C4-2B (cell line): ENCODE results near the gene GLIPR1L1.

Experiments used
- H3K27ac ChIP-seq: fragments of 450-650 bp; 2 replicates; pipeline ENCODE4 v1.5.1; 2017
- ZFX ChIP-seq: fragments of 450-650 bp; IDR thresholded peaks from 2 replicates; pipeline ENCODE4 v1.6.1; 2017
- TF ChIP-seq, protein P1 (sequence below): fragments of 450-650 bp; conservative IDR thresholded peaks from 2 replicates; pipeline ENCODE4 v1.5.1; 2017; ENCODE audit warnings: mild to moderate bottlenecking

The GLIPR1L1 gene

DNA sequence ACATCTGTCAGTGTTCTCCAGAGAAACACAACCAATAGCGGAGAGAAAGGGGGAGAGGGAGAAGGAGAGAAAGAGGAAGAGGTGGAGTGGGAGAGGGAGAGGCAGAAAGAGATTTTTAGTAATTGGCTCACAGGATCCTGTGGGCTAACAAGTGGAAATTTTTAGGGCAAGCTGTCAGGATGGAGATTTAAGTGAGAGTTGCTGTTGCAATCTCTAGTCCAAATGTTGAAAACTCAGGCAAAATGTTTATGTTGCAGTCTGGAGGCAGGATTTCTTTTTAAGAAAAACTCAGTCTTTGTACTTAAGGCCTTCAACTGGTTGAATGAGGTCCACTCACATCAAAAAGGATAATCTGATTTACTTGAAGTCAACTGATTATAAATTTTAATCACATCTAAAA lies 43.9 kb downstream of the GLIPR1L1 start:
- H3K27ac ChIP-seq, result no peak overlapping the region
- no peak for TF ChIP-seq ZFX
- TF ChIP-seq, protein P1, sequence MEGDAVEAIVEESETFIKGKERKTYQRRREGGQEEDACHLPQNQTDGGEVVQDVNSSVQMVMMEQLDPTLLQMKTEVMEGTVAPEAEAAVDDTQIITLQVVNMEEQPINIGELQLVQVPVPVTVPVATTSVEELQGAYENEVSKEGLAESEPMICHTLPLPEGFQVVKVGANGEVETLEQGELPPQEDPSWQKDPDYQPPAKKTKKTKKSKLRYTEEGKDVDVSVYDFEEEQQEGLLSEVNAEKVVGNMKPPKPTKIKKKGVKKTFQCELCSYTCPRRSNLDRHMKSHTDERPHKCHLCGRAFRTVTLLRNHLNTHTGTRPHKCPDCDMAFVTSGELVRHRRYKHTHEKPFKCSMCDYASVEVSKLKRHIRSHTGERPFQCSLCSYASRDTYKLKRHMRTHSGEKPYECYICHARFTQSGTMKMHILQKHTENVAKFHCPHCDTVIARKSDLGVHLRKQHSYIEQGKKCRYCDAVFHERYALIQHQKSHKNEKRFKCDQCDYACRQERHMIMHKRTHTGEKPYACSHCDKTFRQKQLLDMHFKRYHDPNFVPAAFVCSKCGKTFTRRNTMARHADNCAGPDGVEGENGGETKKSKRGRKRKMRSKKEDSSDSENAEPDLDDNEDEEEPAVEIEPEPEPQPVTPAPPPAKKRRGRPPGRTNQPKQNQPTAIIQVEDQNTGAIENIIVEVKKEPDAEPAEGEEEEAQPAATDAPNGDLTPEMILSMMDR, result no peak

DNA sequence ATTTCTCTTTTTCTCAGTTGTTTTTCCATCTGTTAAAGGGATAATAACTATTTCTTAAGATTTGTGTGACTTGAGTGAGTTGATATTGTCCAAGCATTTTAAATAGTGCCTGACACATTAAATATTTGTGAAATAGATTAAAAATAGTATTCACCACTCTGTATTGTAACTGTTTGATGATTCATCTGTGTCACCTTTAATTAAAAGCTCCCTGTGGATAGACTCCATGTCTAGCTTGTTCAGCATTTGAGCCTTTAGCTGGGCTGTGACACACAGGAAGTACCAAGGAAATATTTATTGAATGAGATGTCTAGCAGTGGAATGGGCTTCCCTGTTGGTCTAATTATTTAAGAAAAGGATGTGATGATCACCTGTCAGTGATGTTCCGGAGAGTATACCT lies 54.6 kb downstream of the GLIPR1L1 start:
- H3K27ac ChIP-seq, result no peak overlapping the region
- TF ChIP-seq, protein P1, result no peak

DNA sequence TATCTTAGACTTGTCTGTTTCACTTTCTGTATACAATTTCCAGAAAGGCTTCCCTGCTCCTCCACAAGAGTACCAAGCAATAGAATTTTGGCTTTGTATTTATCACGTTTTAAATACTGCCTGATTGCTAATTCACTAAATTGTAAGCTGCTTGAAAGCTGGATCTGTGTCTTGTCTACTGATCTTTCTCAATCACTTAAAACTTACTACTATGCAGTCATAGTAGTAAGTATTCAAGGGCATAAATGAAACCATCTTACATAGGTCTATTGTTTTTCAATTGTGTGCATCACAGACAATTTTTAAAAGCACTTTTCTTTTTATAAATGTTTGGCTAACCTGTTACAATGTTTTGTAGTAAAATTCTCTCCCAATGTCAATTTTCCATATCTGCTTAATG lies 55.2 kb downstream of the GLIPR1L1 start:
- H3K27ac ChIP-seq, result no peak overlapping the region
- TF ChIP-seq, protein P1, result no peak
- TF ChIP-seq ZFX, result no peak

DNA sequence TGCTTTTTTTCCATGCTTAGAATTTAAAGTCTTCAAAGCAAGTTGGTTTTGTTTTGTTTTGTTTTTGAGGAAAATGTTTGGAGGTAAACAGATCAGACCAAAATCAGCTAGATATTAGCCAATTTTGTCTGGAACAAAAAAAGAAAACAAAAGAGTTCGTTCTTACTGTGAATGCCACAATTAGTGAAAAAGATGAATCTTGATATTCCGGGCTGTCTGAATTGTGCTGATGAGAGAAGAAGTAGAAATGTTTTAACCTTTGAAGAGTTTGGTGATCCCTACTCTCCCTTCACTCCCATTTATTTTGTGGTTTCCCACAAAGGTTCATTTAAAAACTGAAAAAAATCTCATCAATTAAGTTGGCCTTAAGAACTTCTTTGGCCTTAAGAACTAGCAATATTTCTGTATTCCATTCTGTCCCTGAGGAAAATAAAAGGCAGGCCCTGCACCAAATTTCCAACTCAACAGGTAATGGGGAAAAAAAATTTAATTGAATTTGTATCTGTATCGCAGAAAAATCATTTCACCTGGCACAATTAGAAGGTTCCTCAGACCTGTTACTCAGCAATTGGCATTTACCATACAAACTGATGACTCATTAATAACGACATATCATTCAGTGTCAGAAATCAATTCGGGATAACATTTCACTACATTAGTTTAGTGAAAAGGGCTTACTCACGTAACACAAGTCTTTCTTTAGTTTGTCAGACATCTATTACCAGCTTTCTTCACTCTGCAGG lies 55.9 kb downstream of the GLIPR1L1 start:
- H3K27ac ChIP-seq, result peak overlapping the region; percentile 76; the same call in 1 of the 2 replicates

DNA sequence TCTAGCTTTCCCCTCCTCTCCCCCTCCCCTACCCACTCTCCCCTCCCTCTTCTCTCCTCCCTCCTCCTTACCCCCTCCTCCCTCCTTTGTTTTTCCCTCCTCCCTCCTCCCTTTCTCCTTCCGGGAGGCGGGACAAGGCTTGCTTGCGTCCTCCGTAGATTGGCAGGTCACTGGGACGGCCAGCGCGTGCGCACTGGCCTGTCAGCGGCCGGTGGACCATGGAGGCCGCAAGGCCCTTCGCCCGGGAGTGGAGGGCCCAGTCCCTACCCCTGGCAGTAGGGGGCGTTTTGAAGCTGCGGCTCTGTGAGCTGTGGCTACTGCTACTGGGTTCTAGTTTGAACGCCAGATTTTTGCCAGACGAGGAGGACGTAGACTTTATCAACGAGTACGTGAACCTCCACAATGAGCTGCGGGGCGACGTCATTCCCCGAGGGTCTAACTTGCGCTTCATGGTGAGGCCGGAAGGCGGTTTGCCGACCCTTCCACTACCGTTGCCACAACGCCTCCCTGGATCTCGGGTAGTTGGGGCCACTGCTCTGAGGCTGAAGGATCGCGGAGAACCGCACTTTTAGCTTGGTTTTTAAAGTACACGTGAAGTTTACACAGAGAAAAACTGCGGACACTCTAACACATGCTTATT lies 56.5 kb downstream of the GLIPR1L1 start, which contains the start of gene GLIPR1L2:
TSS of gene GLIPR1L2 (plus strand) at position 191 of the 640 bp plus-strand sequence. CDS start at position 219, 28 bp downstream.
- peak within 1 kb of the TSS; percentile 76 for H3K27ac ChIP-seq

More for the DNA sequence above, 55.9 kb downstream of the GLIPR1L1 start:
- no peak for TF ChIP-seq ZFX
- TF ChIP-seq, protein P1, result no peak

DNA sequence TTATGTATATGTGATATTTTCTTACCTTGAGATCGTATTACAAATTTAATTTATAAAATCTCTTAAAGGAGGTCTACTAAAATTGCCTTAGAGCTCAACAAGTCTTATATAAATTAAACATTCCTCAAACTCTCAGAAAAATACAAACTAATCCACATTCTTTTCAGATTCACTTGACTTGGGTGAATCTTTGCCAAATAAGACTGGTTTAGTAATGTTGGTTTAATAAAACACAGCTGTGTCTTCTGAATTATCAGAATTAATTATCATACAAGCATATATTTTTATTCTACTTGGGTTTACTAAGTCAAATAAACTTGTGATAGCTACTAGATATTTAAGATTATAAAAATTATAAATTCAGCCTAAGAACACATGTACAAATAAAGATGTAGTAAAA lies 69.8 kb downstream of the GLIPR1L1 start:
- H3K27ac ChIP-seq, result no peak overlapping the region
- TF ChIP-seq ZFX, result no peak
- TF ChIP-seq, protein P1, result no peak

More for the DNA sequence above, 56.5 kb downstream of the GLIPR1L1 start, which contains the start of gene GLIPR1L2:
- TF ChIP-seq, protein P1, result peak; percentile 91
- TF ChIP-seq ZFX, result 0 out of 2 replicates have a peak, but pooled peaks have one; percentile 9

DNA sequence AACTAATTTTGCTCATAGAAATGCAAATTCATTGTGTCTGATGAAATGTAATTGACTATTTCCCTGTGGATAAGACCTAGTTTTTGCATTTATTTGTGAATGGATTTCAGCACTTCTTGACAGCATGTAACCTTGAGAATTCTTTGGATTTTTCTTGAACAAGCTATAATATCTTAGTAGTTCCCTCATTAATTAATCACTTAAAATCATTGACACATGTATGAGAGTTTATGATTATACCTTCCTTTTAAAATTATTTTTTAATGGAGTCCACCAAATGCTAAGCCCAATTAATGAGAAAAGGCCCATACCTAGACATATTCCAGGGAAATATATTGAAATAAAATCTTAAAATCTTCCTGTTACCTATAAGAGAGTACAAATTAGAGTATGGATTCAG lies 73.2 kb downstream of the GLIPR1L1 start:
- TF ChIP-seq, protein P1, result no peak
- no peak for TF ChIP-seq ZFX
- no peak overlapping the region for H3K27ac ChIP-seq
